Dendritic cell treated with granulocyte-macrophage colony-stimulating factor and Interleukin-4, amounts not matched to agents 40 ng/mL and 50 ng/mL, for 4 days (primary cell): Measurements from ENCODE around the gene ABCG4.
"Not testable (repeated sequence)": the region's sequence is repeated elsewhere in the genome, so short reads cannot be mapped to it uniquely, and the experiment has no call there.

ENCODE experiments used
- H3K27ac Mint-ChIP-seq: one replicate; pipeline ENCODE4 v1.8.0; 2022; ENCODE audit warnings: mild to moderate bottlenecking, mixed read lengths
- H3K27me3 Mint-ChIP-seq: one replicate; pipeline ENCODE4 v1.8.0; 2022; ENCODE audit warnings: mild to moderate bottlenecking, mixed read lengths
- H3K36me3 Mint-ChIP-seq: one replicate; pipeline ENCODE4 v1.8.0; 2022; ENCODE audit warnings: low read depth, mixed read lengths
- H3K4me1 Mint-ChIP-seq: one replicate; pipeline ENCODE4 v1.8.0; 2022; ENCODE audit warnings: low read depth, mixed read lengths
- H3K4me3 Mint-ChIP-seq: one replicate; pipeline ENCODE4 v1.8.0; 2022; ENCODE audit warnings: mild to moderate bottlenecking, moderate library complexity, mixed read lengths
- H3K9me3 Mint-ChIP-seq: one replicate; pipeline ENCODE4 v1.8.0; 2022; ENCODE audit warnings: mixed read lengths
- intact Hi-C: fragments of 100-400 bp; cut with micrococcal nuclease; formaldehyde crosslinking; loops from one replicate; pipeline ENCODE4 v1.15.0; 2022

ABCG4 gene

GRCh38 chr11:119152604-119153003 is 3.8 kb downstream of the ABCG4 start:
- H3K36me3 Mint-ChIP-seq: no peaks in the 10 kb centered on the region
- no peak overlapping the region for H3K27ac Mint-ChIP-seq
- H3K4me1 Mint-ChIP-seq: peaks cover 39% of the 10 kb centered on the region
- H3K4me3 Mint-ChIP-seq: no peak overlapping the region
- intact Hi-C loops: no loop called here
- H3K27me3 Mint-ChIP-seq: peaks cover 83% of the 10 kb centered on the region
- H3K9me3 Mint-ChIP-seq: no peaks in the 10 kb centered on the region

DNA sequence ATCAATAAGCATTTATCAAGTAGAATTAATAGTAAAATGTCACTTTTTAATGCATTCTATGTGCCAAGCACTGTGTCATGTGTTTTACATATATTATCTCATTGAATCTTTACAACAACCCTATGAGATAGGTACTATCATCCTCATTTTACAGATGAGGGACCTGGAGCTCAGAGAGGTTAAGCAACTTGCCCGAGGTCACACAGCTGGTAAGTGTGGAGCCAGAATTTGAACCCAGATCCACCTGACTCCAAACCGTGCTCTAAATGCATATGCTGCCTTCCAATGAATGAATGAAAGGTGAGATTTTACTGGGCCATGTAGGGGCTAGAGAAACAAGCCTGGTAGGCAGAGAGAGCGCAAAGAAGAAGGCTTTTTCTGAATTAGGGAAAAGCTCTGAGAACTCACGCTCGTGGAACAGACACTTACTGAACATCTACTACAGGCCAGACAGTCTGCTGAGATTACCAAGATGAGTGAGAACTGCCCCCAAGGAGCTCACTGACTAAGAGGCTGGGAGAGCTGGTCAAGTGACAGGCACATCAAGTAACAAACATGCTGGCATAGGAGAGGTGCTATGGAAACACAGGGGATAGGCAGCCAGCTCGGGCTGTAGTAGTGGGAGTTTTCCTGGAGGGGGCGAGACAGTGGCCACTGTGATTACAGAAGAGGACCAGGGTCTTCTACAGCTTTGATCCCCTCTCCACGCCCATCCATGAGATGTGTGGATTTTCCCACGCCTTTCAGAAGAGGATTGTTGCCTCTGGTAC is 4.4 kb downstream of the ABCG4 start:
- H3K27me3 Mint-ChIP-seq: peaks cover 77% of the 10 kb centered on the region
- intact Hi-C loops: no loop called here
- H3K27ac Mint-ChIP-seq: no peak overlapping the region
- H3K36me3 Mint-ChIP-seq: no peaks in the 10 kb centered on the region
- no peaks in the 10 kb centered on the region for H3K9me3 Mint-ChIP-seq
- H3K4me3 Mint-ChIP-seq: no peak overlapping the region
- peaks cover 35% of the 10 kb centered on the region for H3K4me1 Mint-ChIP-seq

- H3K9me3 Mint-ChIP-seq: no peaks in the 10 kb centered on the region
- H3K36me3 Mint-ChIP-seq: no peaks in the 10 kb centered on the region
- peaks cover 68% of the 10 kb centered on the region for H3K27me3 Mint-ChIP-seq
- peaks cover 28% of the 10 kb centered on the region for H3K4me1 Mint-ChIP-seq
- no peak overlapping the region for H3K27ac Mint-ChIP-seq
- intact Hi-C loops: no loop called here
- no peak overlapping the region for H3K4me3 Mint-ChIP-seq
These were observed 5.3 kb downstream of the ABCG4 start for GRCh38 chr11:119154178-119154577.

DNA sequence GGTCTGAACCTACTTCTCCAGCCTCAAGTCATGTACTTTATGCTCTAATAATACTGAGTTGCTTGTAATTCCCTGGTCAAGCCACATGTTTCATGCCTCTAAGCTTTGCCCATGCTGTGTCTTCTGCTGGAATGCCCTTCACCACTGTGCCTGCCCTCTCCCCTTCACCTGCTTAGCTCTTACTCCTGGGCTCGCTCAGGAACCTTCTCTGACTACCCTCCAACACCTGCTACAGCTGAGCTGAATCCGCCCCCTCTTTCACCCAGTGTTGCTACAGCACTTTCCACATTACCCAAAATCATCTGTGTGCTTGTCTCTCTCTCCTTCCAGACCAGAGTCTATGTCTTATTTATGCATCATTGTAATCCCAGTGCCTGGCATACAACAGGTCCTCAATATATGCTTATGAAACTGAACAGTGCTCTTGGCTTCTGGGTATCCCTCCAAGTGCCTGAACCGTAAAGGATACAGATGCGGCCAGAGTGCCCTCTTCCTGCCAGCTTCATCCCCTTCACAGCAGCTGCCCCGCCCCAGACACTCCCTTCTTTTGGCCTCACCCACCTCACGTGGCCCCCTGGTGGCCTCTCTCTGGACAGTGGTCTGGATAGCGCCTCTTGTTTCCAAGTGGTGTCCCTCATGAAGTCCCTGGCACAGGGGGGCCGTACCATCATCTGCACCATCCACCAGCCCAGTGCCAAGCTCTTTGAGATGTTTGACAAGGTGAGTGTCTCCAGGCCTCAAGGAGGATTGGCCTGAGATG is 7.1 kb downstream of the ABCG4 start:
- H3K36me3 Mint-ChIP-seq: no peaks in the 10 kb centered on the region
- no peak overlapping the region for H3K27ac Mint-ChIP-seq
- H3K4me3 Mint-ChIP-seq: no peak overlapping the region
- H3K9me3 Mint-ChIP-seq: no peaks in the 10 kb centered on the region
- peaks cover 53% of the 10 kb centered on the region for H3K27me3 Mint-ChIP-seq
- H3K4me1 Mint-ChIP-seq: peaks cover 14% of the 10 kb centered on the region
- intact Hi-C loops: no loop called here

DNA sequence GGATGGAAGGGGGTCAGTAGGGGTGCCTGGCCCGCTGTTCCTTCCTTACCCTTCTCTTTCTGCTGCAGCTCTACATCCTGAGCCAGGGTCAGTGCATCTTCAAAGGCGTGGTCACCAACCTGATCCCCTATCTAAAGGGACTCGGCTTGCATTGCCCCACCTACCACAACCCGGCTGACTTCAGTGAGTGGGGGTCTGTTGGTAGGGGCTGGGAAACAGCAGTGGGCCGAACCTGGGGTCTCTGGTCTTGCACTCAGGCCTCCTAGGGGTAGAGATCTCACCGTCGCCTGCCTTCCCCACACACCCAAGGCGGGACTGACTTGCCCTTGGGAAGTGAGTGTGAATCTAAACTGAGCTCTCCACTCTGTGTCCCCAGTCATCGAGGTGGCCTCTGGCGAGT is 7.6 kb downstream of the ABCG4 start:
- Mint-ChIP-seq H3K27ac (no peak overlapping the region), H3K27me3 (peaks cover 51% of the 10 kb centered on the region), H3K4me3 (no peak overlapping the region), H3K9me3 (no peaks in the 10 kb centered on the region), H3K36me3 (no peaks in the 10 kb centered on the region), H3K4me1 (peaks cover 9% of the 10 kb centered on the region)
- intact Hi-C loops: no loop called here

- intact Hi-C loops: no loop called here
- no peak overlapping the region for H3K4me3 Mint-ChIP-seq
- peaks cover 46% of the 10 kb centered on the region for H3K27me3 Mint-ChIP-seq
- H3K4me1 Mint-ChIP-seq: peaks cover 8% of the 10 kb centered on the region
- no peak overlapping the region for H3K27ac Mint-ChIP-seq
- no peaks in the 10 kb centered on the region for H3K9me3 Mint-ChIP-seq
- H3K36me3 Mint-ChIP-seq: no peaks in the 10 kb centered on the region
These were observed 8.2 kb downstream of the ABCG4 start for GRCh38 chr11:119157063-119157462.

DNA sequence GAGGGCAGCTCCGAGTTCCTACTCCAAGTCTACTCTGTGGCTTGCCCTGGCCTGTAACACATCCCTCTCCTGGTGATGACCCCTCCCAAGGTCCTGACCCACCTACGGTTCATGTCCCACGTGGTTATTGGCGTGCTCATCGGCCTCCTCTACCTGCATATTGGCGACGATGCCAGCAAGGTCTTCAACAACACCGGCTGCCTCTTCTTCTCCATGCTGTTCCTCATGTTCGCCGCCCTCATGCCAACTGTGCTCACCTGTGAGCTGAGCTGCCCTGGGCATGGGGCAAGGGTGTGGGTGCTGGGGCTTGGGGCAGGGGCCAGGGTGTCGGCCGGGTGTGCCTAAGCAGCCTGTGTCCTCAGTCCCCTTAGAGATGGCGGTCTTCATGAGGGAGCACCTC is 9.6 kb downstream of the ABCG4 start:
- no peak overlapping the region for H3K27ac Mint-ChIP-seq

GRCh38 chr11:119160151-119160550 is 11.3 kb downstream of the ABCG4 start:
- Mint-ChIP-seq H3K4me3 (no peak overlapping the region), H3K27ac (no peak overlapping the region), H3K36me3 (no peaks in the 10 kb centered on the region), H3K9me3 (no peaks in the 10 kb centered on the region), H3K4me1 (peaks cover 8% of the 10 kb centered on the region), H3K27me3 (peaks cover 19% of the 10 kb centered on the region)
- intact Hi-C loops: no loop called here

More for the DNA sequence above, 9.6 kb downstream of the ABCG4 start:
- Mint-ChIP-seq H3K4me3 (no peak overlapping the region), H3K9me3 (no peaks in the 10 kb centered on the region), H3K4me1 (peaks cover 8% of the 10 kb centered on the region), H3K27me3 (peaks cover 35% of the 10 kb centered on the region), H3K36me3 (no peaks in the 10 kb centered on the region)
- intact Hi-C loops: no loop called here

DNA sequence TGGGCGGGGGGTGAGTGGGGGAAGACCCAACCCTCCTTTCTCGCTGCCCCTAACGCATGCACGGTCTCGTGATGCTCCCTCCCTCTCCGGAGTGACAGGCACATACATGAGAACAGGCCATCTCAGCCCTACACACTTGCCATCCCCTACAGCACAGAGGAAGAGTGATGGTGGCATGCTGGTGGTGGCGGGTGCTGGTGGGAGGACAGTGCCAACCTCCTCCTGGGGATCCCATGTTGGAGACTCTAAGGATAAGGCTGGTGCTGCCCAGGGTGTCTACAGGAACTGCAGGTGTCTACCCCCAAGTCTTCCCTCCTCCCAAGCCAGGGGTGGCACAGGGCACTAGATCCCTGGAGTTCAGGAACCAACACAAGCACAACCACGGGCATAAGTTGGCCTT is 13.0 kb downstream of the ABCG4 start:
- no peaks in the 10 kb centered on the region for H3K36me3 Mint-ChIP-seq
- intact Hi-C loops: no loop called here
- no peaks in the 10 kb centered on the region for H3K9me3 Mint-ChIP-seq
- H3K27ac Mint-ChIP-seq: no peak overlapping the region
- H3K27me3 Mint-ChIP-seq: peaks cover 5% of the 10 kb centered on the region
- H3K4me1 Mint-ChIP-seq: no peaks in the 10 kb centered on the region
- H3K4me3 Mint-ChIP-seq: no peak overlapping the region

- Mint-ChIP-seq H3K27ac (no peak overlapping the region), H3K36me3 (no peaks in the 10 kb centered on the region), H3K9me3 (no peaks in the 10 kb centered on the region), H3K4me1 (peaks cover 17% of the 10 kb centered on the region), H3K4me3 (no peak overlapping the region), H3K27me3 (no peaks in the 10 kb centered on the region)
- intact Hi-C loops: no loop called here
These were observed 17.7 kb downstream of the ABCG4 start for GRCh38 chr11:119166368-119167076.

- H3K36me3 Mint-ChIP-seq, H3K9me3 Mint-ChIP-seq, intact Hi-C loops, H3K27me3 Mint-ChIP-seq, H3K4me3 Mint-ChIP-seq, H3K27ac Mint-ChIP-seq: not testable (repeated sequence)
- peaks cover 21% of the 10 kb centered on the region for H3K4me1 Mint-ChIP-seq
These were observed 18.2 kb downstream of the ABCG4 start for GRCh38 chr11:119167077-119167458.

DNA sequence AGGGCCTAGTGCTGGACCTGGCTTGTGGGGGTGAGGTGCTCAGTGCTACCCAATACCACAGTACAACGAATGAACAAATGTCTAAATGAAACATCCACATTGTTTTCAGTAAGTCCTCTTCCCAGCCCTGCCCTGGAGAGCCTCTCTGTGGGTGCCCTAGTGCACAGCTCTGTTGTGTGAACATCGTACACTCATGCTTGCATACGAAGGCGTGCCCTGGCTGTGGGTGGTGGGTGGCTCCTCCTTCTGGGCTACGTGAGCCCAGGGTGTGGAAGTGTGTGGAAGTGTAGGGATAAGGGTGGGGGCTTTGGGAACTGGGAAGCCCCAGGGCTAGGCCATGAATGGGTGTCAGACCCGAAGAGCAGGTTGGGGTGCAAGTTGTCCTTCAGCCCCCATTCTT is 19.1 kb downstream of the ABCG4 start:
- Mint-ChIP-seq H3K4me1 (peaks cover 30% of the 10 kb centered on the region), H3K36me3 (no peaks in the 10 kb centered on the region), H3K27ac (peak overlapping the region; percentile 40), H3K9me3 (no peaks in the 10 kb centered on the region), H3K4me3 (no peak overlapping the region), H3K27me3 (no peaks in the 10 kb centered on the region)
- intact Hi-C loops: loop anchor here (2.0 kb wide), 1 partner anchor 29 kb away; no protein-coding TSS in a partner anchor

- Mint-ChIP-seq H3K36me3 (peaks cover 6% of the 10 kb centered on the region), H3K4me3 (peak within 1 kb of the TSS; percentile 88)
- intact Hi-C loops: loop anchor here (2.0 kb wide), 1 partner anchor 28 kb away; no protein-coding TSS in a partner anchor
These were observed 19.8 kb downstream of the ABCG4 start, which contains the start of gene NLRX1 for GRCh38 chr11:119168471-119169281. TSS of gene NLRX1 (plus strand) at chr11:119168725. CDS start at chr11:119171404, 2,679 bp downstream.

More at GRCh38 chr11:119168471-119169281, 19.8 kb downstream of the ABCG4 start, which contains the start of gene NLRX1:
- peaks cover 35% of the 10 kb centered on the region for H3K4me1 Mint-ChIP-seq
- peak within 1 kb of the TSS; percentile 88 for H3K27ac Mint-ChIP-seq
- no peaks in the 10 kb centered on the region for H3K9me3 Mint-ChIP-seq
- no peaks in the 10 kb centered on the region for H3K27me3 Mint-ChIP-seq
